ENCODE data around the gene TMEM143. TPM values are rescaled to one million over a fixed set of nuclear protein-coding genes. Genes with fewer than 3 reads are reported as not detected.
"Not testable (repeated sequence)": the region's sequence is repeated elsewhere in the genome, so short reads cannot be mapped to it uniquely, and the experiment has no call there.

The TMEM143 gene
- total RNA-seq, 1 experiment from 2014 or later = 3.2 TPM

GRCh38 chr19:48379058-48379457, 15.3 kb upstream of the TMEM143 start:
- Histone ChIP-seq H3K9me3 (replicated peaks) (no peaks in the 10 kb centered on the region), H3K27me3 (replicated peaks) (no peaks in the 10 kb centered on the region), H3K4me1 (replicated peaks) (no peaks in the 10 kb centered on the region), H3K4me3 (no peak overlapping the region), H3K36me3 (peaks cover 26% of the 10 kb centered on the region), H3K27ac (no peak overlapping the region)
- DNase-seq (ENCODE audit: low read depth in 1 of 2, low spot score in 2 of 2) = no peak

- no peak overlapping the region for H3K4me3 ChIP-seq
- H3K36me3 ChIP-seq = peaks cover 17% of the 10 kb centered on the region
- H3K27ac ChIP-seq = no peak overlapping the region
- no peaks in the 10 kb centered on the region for H3K27me3 ChIP-seq (replicated peaks)
- H3K4me1 ChIP-seq (replicated peaks) = no peaks in the 10 kb centered on the region
- DNase-seq (ENCODE audit: low read depth in 1 of 2, low spot score in 2 of 2) = no peak
- H3K9me3 ChIP-seq (replicated peaks) = no peaks in the 10 kb centered on the region
These were observed 14.4 kb upstream of the TMEM143 start for GRCh38 chr19:48378194-48378570.

- Histone ChIP-seq H3K27me3 (replicated peaks) (no peaks in the 10 kb centered on the region), H3K36me3 (no peaks in the 10 kb centered on the region), H3K4me1 (replicated peaks) (no peaks in the 10 kb centered on the region), H3K27ac (no peak overlapping the region), H3K9me3 (replicated peaks) (no peaks in the 10 kb centered on the region), H3K4me3 (no peak overlapping the region)
- no peak for DNase-seq (ENCODE audit: low read depth in 1 of 2, low spot score in 2 of 2)
These were observed 9.8 kb upstream of the TMEM143 start for GRCh38 chr19:48373567-48373966.

DNA sequence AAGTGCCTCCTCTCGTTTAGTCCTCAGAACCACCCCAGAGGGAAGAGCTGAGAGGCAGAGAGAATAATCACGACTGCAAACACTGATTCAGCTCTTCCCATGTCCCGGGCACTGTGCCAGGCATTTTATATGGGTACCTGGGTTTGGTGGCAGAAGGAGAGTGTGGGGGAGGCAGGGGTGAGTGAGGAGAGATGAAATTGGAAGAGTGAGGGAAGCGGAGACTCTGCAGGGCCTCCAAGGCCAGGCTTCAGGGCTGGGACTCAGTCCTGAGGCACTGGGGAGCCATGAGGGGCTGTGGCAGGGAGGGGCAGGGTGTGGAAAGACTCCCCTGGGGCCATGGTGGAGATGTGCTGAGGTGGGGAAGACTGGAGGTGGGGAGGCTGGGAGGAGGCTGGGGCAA, 9.2 kb upstream of the TMEM143 start:
- no peak for DNase-seq (ENCODE audit: low read depth in 1 of 2, low spot score in 2 of 2)
- no peaks in the 10 kb centered on the region for H3K36me3 ChIP-seq
- H3K9me3 ChIP-seq (replicated peaks) = no peaks in the 10 kb centered on the region
- H3K4me1 ChIP-seq (replicated peaks) = no peaks in the 10 kb centered on the region
- H3K27me3 ChIP-seq (replicated peaks) = no peaks in the 10 kb centered on the region
- no peak overlapping the region for H3K4me3 ChIP-seq
- no peak overlapping the region for H3K27ac ChIP-seq

- H3K9me3 ChIP-seq (replicated peaks); H3K27ac ChIP-seq; H3K4me1 ChIP-seq (replicated peaks); DNase-seq (ENCODE audit: low read depth in 1 of 2, low spot score in 2 of 2); H3K36me3 ChIP-seq; H3K27me3 ChIP-seq (replicated peaks); H3K4me3 ChIP-seq: not testable (repeated sequence)
These were observed 8.0 kb upstream of the TMEM143 start for GRCh38 chr19:48371771-48372170.

GRCh38 chr19:48371367-48371766, 7.6 kb upstream of the TMEM143 start:
- Histone ChIP-seq H3K27ac (no peak overlapping the region), H3K36me3 (no peaks in the 10 kb centered on the region)
- no peak for DNase-seq (ENCODE audit: low read depth in 1 of 2, low spot score in 2 of 2)

GRCh38 chr19:48370955-48371354, 7.2 kb upstream of the TMEM143 start:
- H3K27me3 ChIP-seq (replicated peaks) = no peaks in the 10 kb centered on the region
- DNase-seq (ENCODE audit: low read depth in 1 of 2, low spot score in 2 of 2) = no peak
- H3K9me3 ChIP-seq (replicated peaks) = no peaks in the 10 kb centered on the region
- H3K4me3 ChIP-seq = no peak overlapping the region
- no peaks in the 10 kb centered on the region for H3K4me1 ChIP-seq (replicated peaks)
- no peaks in the 10 kb centered on the region for H3K36me3 ChIP-seq
- H3K27ac ChIP-seq = no peak overlapping the region

More at GRCh38 chr19:48371367-48371766, 7.6 kb upstream of the TMEM143 start:
- H3K9me3 ChIP-seq (replicated peaks) = no peaks in the 10 kb centered on the region
- no peaks in the 10 kb centered on the region for H3K4me1 ChIP-seq (replicated peaks)
- H3K27me3 ChIP-seq (replicated peaks) = no peaks in the 10 kb centered on the region
- H3K4me3 ChIP-seq = no peak overlapping the region

DNA sequence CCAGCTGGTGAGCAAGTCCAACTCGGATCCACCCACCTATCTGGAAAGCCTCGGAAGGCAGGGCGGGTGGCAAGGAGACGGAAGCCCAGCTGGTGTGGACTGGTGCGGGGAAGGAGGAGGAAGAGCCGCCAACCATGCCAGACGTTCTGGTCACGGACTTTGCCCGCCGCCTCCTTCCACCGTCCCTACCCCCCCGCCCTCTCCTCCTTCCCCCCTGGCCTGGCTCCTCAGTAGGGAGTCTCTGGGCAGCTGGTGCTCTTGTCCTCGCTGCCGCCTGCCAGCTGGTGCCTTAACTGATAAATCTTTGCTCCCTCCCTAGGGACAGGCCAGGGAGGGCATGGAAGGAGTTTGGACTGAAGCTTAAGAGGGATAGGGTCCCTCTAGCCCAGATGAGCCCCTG, 5.2 kb upstream of the TMEM143 start:
- H3K36me3 ChIP-seq = no peaks in the 10 kb centered on the region
- DNase-seq (ENCODE audit: low read depth in 1 of 2, low spot score in 2 of 2) = no peak
- H3K9me3 ChIP-seq (replicated peaks) = no peaks in the 10 kb centered on the region
- H3K4me3 ChIP-seq = no peak overlapping the region
- no peak overlapping the region for H3K27ac ChIP-seq
- H3K4me1 ChIP-seq (replicated peaks) = peaks cover 5% of the 10 kb centered on the region
- H3K27me3 ChIP-seq (replicated peaks) = no peaks in the 10 kb centered on the region

- no peaks in the 10 kb centered on the region for H3K9me3 ChIP-seq (replicated peaks)
- H3K36me3 ChIP-seq = no peaks in the 10 kb centered on the region
- peaks cover 11% of the 10 kb centered on the region for H3K4me1 ChIP-seq (replicated peaks)
- no peak overlapping the region for H3K4me3 ChIP-seq
- no peaks in the 10 kb centered on the region for H3K27me3 ChIP-seq (replicated peaks)
- no peak overlapping the region for H3K27ac ChIP-seq
- DNase-seq (ENCODE audit: low read depth in 1 of 2, low spot score in 2 of 2) = no peak
These were observed 4.1 kb upstream of the TMEM143 start for GRCh38 chr19:48367855-48368254.

GRCh38 chr19:48365602-48366001, 1.9 kb upstream of the TMEM143 start:
- H3K36me3 ChIP-seq = no peaks in the 10 kb centered on the region
- no peaks in the 10 kb centered on the region for H3K9me3 ChIP-seq (replicated peaks)
- peaks cover 11% of the 10 kb centered on the region for H3K4me1 ChIP-seq (replicated peaks)
- H3K27ac ChIP-seq = no peak overlapping the region
- no peak for DNase-seq (ENCODE audit: low read depth in 1 of 2, low spot score in 2 of 2)
- H3K4me3 ChIP-seq = no peak overlapping the region
- H3K27me3 ChIP-seq (replicated peaks) = no peaks in the 10 kb centered on the region

DNA sequence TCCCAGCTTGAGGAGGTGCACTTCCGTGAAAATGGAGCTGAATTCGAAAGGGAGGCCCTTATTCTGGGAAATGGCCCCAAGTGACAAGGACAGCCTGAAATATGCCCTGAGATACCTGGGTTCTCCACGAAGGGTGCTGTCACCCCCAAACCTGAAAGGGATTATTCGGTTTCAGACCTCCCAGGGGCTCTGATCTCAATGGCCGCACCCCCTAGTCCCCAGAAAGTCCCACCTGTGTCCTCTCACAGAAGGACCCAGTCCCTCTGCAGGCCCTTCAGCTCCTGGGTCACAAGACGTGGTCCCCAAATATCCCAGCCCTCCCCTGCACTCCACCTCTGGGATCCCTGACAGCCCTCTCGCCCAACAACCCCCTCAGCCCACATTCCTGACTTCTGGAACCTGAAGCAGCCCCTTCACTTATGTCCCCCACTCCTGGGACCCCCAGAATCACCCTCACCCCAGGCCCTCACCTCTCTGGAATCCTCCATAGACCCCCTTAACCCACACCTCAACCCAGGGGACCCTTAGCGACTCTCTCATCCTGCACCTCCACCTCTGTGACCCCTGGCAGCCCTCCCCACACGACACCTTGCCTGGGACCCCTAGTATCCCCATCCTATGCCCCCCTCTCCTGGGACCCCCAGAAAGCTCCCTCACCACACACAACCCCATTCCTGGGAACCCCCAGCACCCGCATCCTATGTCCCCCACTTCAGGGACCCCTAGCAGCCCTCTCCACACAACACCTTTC, 1.0 kb upstream of the TMEM143 start:
- H3K4me1 ChIP-seq (replicated peaks) = peaks cover 11% of the 10 kb centered on the region
- no peaks in the 10 kb centered on the region for H3K27me3 ChIP-seq (replicated peaks)
- DNase-seq (ENCODE audit: low read depth in 1 of 2, low spot score in 2 of 2) = no peak
- no peaks in the 10 kb centered on the region for H3K36me3 ChIP-seq
- H3K9me3 ChIP-seq (replicated peaks) = no peaks in the 10 kb centered on the region
- H3K4me3 ChIP-seq = peak overlapping the region; percentile 41; the same call in 1 of the 2 replicates
- peak overlapping the region; percentile 54 for H3K27ac ChIP-seq

DNA sequence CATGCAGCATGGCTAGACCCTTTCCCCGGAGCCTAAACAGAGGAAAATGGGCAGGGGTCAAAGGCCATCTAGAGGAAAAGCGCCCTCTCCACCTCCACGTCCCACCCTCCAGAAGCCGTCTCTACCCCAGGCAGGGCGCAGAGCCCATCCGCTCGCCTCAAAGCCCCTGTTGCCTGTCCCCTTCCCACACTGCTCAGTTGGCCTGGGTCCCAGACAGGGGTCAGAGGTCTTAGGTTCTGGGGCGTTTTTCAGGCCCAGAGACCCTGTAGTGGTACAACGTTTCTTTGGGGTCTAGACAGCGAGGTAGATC, 285 bp downstream of the TMEM143 start:
- no peak for DNase-seq (ENCODE audit: low read depth in 1 of 2, low spot score in 2 of 2)
- Histone ChIP-seq H3K27me3 (replicated peaks) (no peaks in the 10 kb centered on the region), H3K27ac (peak overlapping the region; percentile 54), H3K36me3 (no peaks in the 10 kb centered on the region), H3K4me1 (replicated peaks) (peaks cover 11% of the 10 kb centered on the region), H3K4me3 (peak overlapping the region; percentile 41), H3K9me3 (replicated peaks) (no peaks in the 10 kb centered on the region)

DNA sequence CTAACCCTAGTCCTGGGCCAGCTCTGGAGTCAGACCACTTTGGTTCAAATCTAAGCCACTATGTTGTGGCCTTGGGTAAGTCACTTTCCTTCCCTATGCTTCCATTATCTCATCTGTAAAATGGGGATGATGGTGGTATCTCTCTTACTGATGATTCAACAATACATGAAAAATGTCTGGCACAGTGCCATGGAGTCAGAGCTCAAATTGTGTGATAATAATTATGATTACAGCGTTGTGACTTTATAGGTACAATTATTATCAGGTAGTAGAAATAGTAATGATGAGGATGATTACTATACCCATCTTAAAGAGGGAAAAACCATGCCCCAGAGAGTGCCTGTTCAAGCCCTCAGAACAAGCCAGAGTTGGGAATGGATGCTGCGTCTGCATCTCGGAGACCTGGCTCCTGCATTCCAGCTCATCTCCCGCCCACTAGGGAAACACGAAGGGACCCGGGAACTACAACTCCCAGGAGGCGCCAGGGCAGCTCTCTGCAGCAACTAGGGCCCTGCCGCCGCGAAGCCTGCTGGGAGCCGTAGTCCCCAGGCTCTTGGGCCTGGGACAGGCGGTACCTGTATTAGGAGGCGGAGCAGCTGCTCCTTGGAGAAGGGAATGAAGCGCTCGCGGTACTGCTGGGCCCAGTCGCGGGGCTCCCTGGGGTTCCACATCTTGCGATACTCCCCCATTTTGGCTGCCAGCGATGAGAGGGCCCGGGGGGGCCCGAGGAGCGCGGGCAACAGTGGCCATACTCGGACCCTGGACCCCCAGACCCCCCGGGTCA, 832 bp downstream of the TMEM143 start:
- peak; percentile 91 to 97 for DNase-seq (ENCODE audit: low read depth in 1 of 2, low spot score in 2 of 2)
- H3K36me3 ChIP-seq = no peaks in the 10 kb centered on the region
- H3K4me1 ChIP-seq (replicated peaks) = peaks cover 11% of the 10 kb centered on the region
- H3K27me3 ChIP-seq (replicated peaks) = no peaks in the 10 kb centered on the region
- H3K27ac ChIP-seq = peak overlapping the region; percentile 54
- no peaks in the 10 kb centered on the region for H3K9me3 ChIP-seq (replicated peaks)
- peak overlapping the region; percentile 41 for H3K4me3 ChIP-seq

GRCh38 chr19:48361912-48362311, 1.8 kb downstream of the TMEM143 start:
- Histone ChIP-seq H3K36me3 (no peaks in the 10 kb centered on the region), H3K27ac (no peak overlapping the region), H3K4me3 (no peak overlapping the region), H3K9me3 (replicated peaks) (no peaks in the 10 kb centered on the region), H3K27me3 (replicated peaks) (no peaks in the 10 kb centered on the region), H3K4me1 (replicated peaks) (peaks cover 11% of the 10 kb centered on the region)
- DNase-seq (ENCODE audit: low read depth in 1 of 2, low spot score in 2 of 2) = no peak
